ENCODE data around the gene CNPY1.
"Not testable (repeated sequence)": the region's sequence is repeated elsewhere in the genome, so short reads cannot be mapped to it uniquely, and the experiment has no call there.

CNPY1 gene

GRCh38 chr7:155546449-155546848, at the start of gene CNPY1:
Gene CNPY1, minus strand, starts transcription at chr7:155546559. Its CDS starts 630 bp downstream, at chr7:155545929.
- not testable (repeated sequence) for DNase-seq (ENCODE audit: low read depth)

- DNase-seq (ENCODE audit: low read depth): no peak
Observed at GRCh38 chr7:155594961-155595366, 48.6 kb upstream of the CNPY1 start.

- DNase-seq (ENCODE audit: low read depth): no peak
Observed at GRCh38 chr7:155594163-155594732, 47.9 kb upstream of the CNPY1 start.

GRCh38 chr7:155593461-155594162, 47.3 kb upstream of the CNPY1 start:
- no peak for DNase-seq (ENCODE audit: low read depth)

GRCh38 chr7:155591055-155591775, 44.9 kb upstream of the CNPY1 start:
- no peak for DNase-seq (ENCODE audit: low read depth)

GRCh38 chr7:155590215-155591018, 44.1 kb upstream of the CNPY1 start:
- DNase-seq (ENCODE audit: low read depth): no peak

- DNase-seq (ENCODE audit: low read depth): no peak
Observed at GRCh38 chr7:155589001-155589980, 42.9 kb upstream of the CNPY1 start.

- no peak for DNase-seq (ENCODE audit: low read depth)
Observed at GRCh38 chr7:155588468-155588998, 42.2 kb upstream of the CNPY1 start.

- DNase-seq (ENCODE audit: low read depth): no peak
Observed at GRCh38 chr7:155587486-155587885, 41.1 kb upstream of the CNPY1 start.

- DNase-seq (ENCODE audit: low read depth): no peak
Observed at GRCh38 chr7:155586843-155587440, 40.6 kb upstream of the CNPY1 start.

- DNase-seq (ENCODE audit: low read depth): no peak
Observed at GRCh38 chr7:155585951-155586350, 39.6 kb upstream of the CNPY1 start.

GRCh38 chr7:155585532-155585895, 39.2 kb upstream of the CNPY1 start:
- DNase-seq (ENCODE audit: low read depth): no peak

- no peak for DNase-seq (ENCODE audit: low read depth)
Observed at GRCh38 chr7:155584763-155585531, 38.6 kb upstream of the CNPY1 start.

- no peak for DNase-seq (ENCODE audit: low read depth)
Observed at GRCh38 chr7:155584261-155584660, 37.9 kb upstream of the CNPY1 start.

GRCh38 chr7:155583636-155584035, 37.3 kb upstream of the CNPY1 start:
- no peak for DNase-seq (ENCODE audit: low read depth)

GRCh38 chr7:155581954-155582353, 35.6 kb upstream of the CNPY1 start:
- DNase-seq (ENCODE audit: low read depth): no peak

GRCh38 chr7:155581107-155581830, 34.9 kb upstream of the CNPY1 start:
- no peak for DNase-seq (ENCODE audit: low read depth)

GRCh38 chr7:155580367-155580766, 34.0 kb upstream of the CNPY1 start:
- DNase-seq (ENCODE audit: low read depth): peak; percentile 36

- DNase-seq (ENCODE audit: low read depth): no peak
Observed at GRCh38 chr7:155579565-155579964, 33.2 kb upstream of the CNPY1 start.

All from activated T-cell treated with anti-CD3 and anti-CD28 coated beads for 48 hours (primary cell).